Kasumi-1 (cell line): ENCODE results near the gene METTL18.
A peak's percentile ranks its signal among the peaks of the same experiment; 100 is the strongest.
"Not testable (repeated sequence)": the region's sequence is repeated elsewhere in the genome, so short reads cannot be mapped to it uniquely, and the experiment has no call there.

Experiments used
- DNase-seq, 2 experiments: peaks; one replicate each; lab custom pipeline; 2025; lab: John Stamatoyannopoulos, UW

METTL18 gene

DNA sequence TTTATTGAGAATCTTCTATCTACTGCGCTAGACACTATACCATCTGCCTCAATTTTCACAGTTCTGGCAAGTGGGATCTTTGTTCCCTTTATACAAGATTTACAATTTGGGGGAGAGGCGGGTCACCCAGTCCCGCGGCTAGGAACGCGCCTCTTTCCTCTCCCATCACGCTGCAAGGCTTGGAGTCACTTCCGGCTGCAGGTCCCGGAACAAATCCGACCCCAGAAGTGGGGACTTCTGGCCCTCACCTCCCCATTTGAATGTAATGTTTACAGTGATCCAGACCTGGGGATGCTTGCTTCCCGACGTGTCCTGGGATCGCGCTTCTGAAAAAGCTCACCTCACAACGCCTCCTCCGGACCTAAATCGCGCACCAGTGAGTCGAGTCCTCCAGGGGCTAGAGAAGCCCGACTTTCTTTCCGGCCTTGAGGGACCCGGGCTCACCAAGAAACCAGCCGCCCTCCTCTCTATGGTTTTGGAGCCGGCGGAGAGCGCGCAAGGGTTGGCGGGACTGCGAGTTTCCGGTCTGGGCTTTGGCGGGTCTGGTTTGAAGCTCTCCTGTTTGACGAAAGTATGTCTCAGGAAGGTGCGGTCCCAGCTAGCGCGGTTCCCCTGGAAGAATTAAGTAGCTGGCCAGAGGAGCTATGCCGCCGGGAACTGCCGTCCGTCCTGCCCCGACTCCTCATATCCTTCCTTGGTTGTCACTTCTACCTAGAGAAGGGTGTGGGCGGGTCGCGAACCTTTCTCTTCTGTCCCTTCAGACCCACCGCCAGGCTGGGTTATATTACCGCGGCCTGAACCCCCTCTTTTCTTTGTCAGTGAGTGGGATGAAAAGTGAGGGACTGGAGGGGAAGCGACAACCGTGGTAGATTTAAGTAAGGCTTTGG lies at the start of gene METTL18:
Gene METTL18, minus strand, starts transcription at position 378 of the 887 bp plus-strand sequence. CDS start 1,212 bp downstream, outside the sequence.
- DNase-seq = peak; percentile 91 to 95

DNA sequence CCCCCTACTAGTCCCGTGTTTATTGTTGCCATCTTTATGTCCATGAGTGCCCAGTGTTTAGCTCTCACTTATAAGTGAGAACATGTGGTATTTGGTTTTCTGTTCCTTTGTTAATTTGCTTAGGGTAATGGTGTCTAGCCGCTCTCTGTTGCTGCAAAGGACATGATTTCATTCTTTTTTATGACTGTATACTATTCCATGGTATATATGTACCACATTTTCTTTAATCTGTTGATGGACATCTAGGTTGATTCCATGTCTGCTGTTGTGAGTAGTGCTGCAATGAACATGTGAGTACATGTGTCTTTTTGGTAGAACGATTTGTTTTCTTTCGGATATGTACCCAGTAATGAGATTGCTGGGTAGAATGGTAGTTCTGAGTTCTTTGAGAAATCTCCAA lies 44.2 kb upstream of the METTL18 start:
- no peak for DNase-seq

- no peak for DNase-seq
Observed at GRCh38 chr1:169836198-169836597, 41.5 kb upstream of the METTL18 start.

- DNase-seq = no peak
Observed at GRCh38 chr1:169835647-169836046, 40.9 kb upstream of the METTL18 start.

DNA sequence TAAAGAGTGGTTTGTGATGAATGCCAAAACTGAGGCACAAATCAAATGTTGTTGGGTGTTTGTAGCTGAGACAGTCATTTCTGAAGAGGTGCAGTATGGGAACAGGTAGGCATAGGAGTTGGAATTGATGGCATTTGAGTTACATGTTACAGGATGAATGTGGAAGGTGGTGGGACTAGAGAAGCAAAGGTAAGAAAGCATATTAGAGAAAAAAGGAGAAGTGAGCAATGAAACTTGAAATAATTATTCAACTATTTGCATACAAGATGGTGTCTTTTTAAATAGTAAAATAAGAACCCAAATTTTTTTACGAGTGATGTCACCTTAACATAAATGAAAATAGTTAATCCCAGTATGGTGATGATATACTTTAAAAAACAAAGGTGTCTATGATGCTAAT lies 40.2 kb upstream of the METTL18 start:
- no peak for DNase-seq

DNA sequence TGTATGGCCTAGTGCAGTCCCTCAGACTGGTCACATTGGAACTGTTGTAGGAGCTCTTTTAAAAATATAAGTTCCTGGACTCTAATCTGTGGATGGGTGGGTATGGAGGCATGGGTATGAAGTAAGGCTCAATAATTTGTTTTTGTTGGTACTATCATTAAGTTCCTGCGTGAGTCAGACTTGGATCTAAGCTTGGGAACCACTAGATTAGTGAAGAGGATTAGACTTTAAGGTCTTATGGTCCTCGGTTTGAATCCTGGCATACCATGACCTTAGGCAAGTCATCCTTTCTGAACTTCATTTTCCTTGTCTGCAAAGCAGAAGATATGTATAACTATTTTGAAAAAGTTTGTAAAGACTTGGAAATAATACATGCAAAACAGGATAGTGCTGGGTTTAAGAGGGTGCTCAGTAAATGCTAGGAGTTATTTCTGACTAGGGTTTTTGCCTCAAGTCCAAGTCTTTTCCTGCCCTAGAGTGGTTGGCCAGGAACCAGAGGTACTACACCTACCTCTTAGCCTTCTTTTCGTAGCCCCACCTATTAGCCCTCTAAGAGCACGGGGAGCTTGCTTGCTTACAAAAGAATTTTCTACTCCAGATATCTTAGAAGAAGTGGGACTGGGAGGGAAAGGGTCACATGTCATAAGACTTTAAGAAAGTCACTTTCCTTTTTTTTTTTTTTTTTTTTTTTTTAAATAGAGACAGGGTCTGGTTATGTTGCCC lies 38.6 kb upstream of the METTL18 start:
- no peak for DNase-seq

- no peak for DNase-seq
Observed at GRCh38 chr1:169829671-169830070, 35.0 kb upstream of the METTL18 start.

GRCh38 chr1:169824153-169824552 lies 29.4 kb upstream of the METTL18 start:
- no peak for DNase-seq

DNA sequence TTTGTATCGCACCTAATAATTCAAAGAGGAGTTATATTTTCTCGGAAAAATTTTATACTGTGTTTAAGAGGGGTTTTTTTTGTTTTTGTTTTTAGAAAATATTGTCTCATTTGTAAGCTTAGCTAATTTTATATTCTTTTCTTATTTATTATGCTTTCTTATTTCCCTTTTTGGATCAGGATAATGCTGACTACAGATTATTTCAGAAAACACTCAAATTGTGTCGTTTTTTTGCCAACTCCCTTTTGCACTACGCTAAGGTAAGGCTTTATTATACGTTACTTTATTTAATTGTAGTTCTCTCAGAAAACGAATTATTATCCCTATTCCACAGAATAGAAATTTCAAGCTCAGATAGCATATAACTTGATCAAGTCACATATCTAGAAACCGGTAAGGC lies 26.8 kb upstream of the METTL18 start:
- no peak for DNase-seq

DNA sequence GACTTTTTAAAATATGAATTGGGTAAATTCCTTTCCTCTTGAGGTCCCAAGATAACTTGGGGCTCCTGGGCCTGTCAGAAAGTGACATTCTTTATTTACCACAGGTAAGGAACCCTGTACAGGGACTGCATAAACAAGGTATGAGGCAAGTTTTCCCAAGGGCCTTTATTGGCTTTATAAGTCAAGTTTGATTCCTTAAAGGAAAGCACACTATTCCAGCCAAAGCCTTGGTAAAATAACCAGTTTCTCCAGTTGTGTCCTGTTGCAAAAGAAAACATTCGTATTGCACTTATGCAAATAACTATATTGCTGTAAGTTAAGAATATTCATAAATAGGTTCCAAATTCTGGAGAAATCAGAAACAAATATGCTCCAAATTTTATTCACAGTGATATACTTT lies 21.9 kb upstream of the METTL18 start:
- DNase-seq = no peak

- no peak for DNase-seq
Observed at GRCh38 chr1:169814265-169814664, 19.6 kb upstream of the METTL18 start.

GRCh38 chr1:169812131-169812530 lies 17.4 kb upstream of the METTL18 start:
- no peak for DNase-seq

GRCh38 chr1:169811418-169812035 lies 16.8 kb upstream of the METTL18 start:
- DNase-seq = not testable (repeated sequence)

DNA sequence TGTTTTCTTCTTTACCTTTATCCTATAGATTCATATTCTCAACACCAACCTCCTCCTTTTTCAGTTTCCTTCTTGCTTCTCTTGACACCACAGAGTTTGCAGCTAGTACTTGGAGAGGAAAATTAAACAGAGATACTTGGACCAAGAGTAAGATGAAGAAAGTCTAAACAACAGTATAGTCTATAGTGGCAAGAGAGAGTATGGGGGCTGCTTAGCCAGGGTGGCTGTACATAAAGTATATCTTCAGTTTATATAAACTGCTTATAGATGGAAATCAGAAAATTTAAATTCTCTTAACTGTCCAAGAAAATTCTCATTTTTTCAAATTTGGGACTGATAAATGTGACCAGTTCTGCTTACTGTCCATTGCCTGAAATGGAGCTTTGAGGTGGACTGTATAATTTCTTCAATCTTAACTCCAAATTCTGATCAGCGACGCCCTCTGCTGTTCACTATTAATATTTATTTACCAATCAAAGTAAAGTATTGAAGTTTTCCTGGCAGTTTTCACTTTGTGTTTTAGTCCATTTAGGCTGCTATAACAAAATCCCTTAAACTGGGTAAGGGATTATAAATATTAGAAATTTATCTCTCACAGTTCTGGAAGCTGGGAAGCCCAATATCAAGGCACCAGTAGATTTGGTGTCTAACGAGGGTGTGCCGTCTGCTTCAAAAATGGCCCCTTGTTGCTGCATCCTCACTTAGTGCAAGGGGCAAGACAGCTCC lies 14.8 kb upstream of the METTL18 start:
- peak; percentile 43 to 55 for DNase-seq

DNA sequence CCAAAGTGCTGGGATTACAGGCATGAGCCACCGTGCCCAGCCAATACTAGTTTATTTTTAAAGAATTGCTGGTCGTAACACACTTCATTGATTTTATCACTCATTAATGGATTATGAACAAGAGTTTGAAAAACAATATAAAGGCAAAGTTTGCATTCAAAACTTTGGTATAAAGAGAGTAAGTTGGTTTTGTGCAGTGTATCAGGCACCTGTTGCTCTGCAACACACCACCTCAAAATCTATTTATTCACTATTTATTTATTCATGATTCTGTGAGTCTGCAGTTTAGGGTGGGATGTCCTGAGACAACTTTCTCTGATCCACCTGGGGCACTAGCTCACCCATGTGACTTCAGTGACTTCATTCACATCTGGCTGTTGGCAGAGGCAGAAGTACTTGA lies 10.2 kb upstream of the METTL18 start:
- DNase-seq = no peak

- DNase-seq = peak; percentile 39 to 77
Observed at GRCh38 chr1:169802888-169803287, 8.2 kb upstream of the METTL18 start.

DNA sequence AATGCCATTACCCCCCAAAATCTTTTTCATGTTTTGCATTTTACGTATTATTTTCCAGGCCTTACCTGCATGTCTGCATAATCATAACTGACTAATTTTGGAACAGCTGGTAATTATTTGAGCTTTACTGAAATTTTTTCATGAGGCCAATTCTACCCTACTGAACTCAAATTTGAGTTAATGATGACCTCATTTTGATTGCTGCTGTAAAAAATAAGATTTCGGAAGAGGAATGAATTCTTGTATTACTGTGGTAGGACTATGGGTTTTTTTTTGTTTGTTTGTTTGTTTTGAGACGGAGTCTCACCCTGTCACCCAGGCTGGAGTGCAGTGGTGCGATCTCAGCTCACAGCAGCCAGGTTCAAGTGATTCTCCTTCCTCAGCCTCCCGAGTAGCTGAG lies 2.6 kb upstream of the METTL18 start:
- DNase-seq = no peak

DNA sequence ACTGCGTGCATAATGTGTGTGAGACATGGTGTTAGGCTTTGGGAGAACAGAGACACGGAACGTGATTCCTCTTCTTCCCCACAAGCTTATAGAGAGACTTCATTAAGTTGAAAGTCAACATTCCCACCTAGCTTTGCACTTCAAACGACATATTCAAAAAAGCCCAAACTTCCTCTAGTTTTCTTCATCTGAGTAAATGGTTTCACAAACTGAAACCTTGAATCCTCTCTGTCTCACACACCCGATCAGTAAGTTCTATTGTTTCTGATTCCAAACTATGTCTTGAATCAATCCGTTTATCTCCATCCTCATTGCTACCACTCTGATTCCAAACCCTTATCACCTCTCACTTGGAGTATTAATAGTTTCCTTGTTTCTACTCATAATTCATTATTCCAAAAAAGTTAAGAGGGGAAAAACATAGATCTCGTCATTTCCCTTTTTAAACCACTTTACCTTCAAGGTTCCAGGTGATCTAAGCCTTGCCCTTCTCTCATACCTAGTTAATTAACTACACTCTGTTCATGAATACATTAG lies 1.6 kb upstream of the METTL18 start:
- no peak for DNase-seq

DNA sequence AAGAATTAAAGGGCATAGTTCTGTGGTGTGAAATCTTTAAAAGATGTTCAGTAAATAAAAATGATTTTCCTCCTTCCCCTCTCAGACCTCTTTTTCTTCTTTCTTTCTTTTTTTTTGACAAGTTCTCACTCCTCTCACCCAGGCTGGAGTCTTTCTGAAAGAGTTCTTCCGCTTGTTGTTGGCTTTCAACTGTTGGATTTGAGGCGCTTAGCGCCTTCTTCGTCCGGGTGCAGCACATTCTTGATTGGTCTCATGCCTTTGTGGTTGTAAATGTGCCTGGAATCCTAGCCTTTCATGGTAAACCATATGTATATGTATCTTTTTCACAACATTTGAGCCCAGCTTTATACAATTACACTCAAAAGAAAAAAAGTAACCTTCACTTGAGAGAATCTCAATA lies 980 bp upstream of the METTL18 start:
- peak; percentile 28 to 34 for DNase-seq

DNA sequence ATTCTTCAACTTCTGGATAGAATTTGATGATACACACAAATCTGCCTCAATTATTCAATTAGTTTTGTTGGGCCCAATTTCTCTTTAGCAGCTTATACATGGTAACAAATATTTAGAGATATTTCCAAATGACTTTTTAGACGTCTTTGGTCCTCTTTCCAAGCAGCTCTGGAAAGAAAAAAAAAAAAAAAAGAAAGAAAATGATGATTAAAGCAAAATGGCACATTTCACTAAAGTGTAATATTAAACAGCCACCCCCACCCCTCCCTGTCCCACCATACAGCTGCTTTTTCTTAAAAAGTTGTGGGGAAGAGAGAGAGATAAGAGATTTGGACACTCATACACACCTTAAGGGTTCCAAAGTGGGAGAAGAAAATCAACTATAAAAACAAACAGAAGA lies 977 bp downstream of the METTL18 start:
- DNase-seq = no peak

GRCh38 chr1:169788402-169788801 lies 6.3 kb downstream of the METTL18 start:
- DNase-seq = no peak

DNA sequence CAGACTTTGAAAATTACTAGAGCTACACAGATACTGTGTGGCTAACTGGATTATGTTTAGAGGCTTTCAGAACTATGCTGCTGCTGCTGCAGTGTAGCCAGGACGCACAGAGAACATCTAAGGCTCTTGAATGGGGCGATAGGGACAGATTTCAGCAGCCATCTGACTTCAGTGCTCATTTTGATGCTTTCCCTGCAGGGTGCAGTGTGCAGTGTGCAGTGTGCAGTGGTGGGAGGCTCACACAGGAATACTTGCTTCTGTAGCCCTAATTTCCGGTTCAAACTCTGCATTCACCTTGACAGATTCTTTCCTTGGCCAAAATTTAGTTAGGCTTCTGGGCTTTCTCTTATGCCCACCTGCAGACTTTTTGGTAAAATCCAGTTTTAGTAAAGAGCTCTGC lies 7.7 kb downstream of the METTL18 start:
- no peak for DNase-seq
